Left ventricle myocardium inferior (tissue), 1 donor: ENCODE measurements around the gene ATP6V0D1. TPM values are rescaled to one million over a fixed set of nuclear protein-coding genes. Genes with fewer than 3 reads are reported as not detected.

Experiments used
- DNase-seq: peaks from one replicate; pipeline ENCODE4 v3.0.0-alpha.2; 2020
- H3K27ac ChIP-seq: fragments of 200-600 bp; replicated peaks from 2 replicates; pipeline ENCODE4 v1.8.0; 2021
- H3K27me3 ChIP-seq: fragments of 200-600 bp; 2 replicates; pipeline ENCODE4 v1.8.0; 2021; ENCODE audit warnings: low read depth
- H3K36me3 ChIP-seq: fragments of 200-600 bp; 2 replicates; pipeline ENCODE4 v1.8.0; 2021
- H3K4me1 ChIP-seq: fragments of 200-600 bp; 2 replicates; pipeline ENCODE4 v1.8.0; 2021
- H3K4me3 ChIP-seq: fragments of 200-600 bp; 2 replicates; pipeline ENCODE4 v1.8.0; 2021; ENCODE audit warnings: mild to moderate bottlenecking, moderate library complexity
- H3K9me3 ChIP-seq: fragments of 200-600 bp; replicated peaks from 2 replicates; pipeline ENCODE4 v1.8.0; 2021
- intact Hi-C: fragments of 100-400 bp; cut with micrococcal nuclease; formaldehyde crosslinking; loops from one replicate; pipeline ENCODE4 v1.11.0; 2022
- total RNA-seq: library from RNA; stranded (reverse); fragmentation: NEBNext Ultra II Directional; extraction: Animal tissue kit (Norgen Biotek cat#: 25700); gene quantifications from one replicate; pipeline ENCODE4 v1.2.1, GENCODE V29; 2021
- TF ChIP-seq, protein P1 (sequence below): fragments of 200-600 bp; IDR thresholded peaks from 2 replicates; pipeline ENCODE4 v1.8.0; 2021; ENCODE audit warnings: antibody characterized with exemption, mild to moderate bottlenecking, borderline replicate concordance
- donor health status: DM: no; HTN: yes; CAD: no; lungs with severe emphysema.

Gene ATP6V0D1
- total RNA-seq, 1 donor from 2014 or later: 65.8 TPM

DNA sequence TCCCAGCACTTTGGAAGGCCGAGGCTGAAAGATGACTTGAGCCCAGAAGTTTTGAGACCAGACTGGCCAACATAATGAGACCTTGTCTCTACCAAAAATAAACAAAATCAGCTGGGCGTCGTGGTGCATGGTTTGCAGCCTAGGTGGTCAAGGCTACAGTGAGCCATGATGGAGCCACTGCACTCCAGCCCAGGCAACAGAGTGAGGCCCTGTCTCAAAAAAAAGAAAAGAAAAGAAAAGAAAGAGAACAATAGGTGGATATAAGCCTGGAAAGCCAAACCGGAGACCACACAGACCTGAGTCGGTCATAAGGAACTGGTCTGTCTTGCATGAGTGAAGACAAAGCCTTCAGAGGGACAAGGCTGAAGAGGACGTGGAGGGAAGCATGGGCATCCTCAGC is 14.4 kb downstream of the ATP6V0D1 start:
- DNase-seq: no peak
- Histone ChIP-seq H3K36me3 (no peaks in the 10 kb centered on the region), H3K27ac (no peak overlapping the region), H3K4me3 (no peak overlapping the region), H3K9me3 (no peaks in the 10 kb centered on the region), H3K27me3 (no peaks in the 10 kb centered on the region), H3K4me1 (peaks cover 87% of the 10 kb centered on the region)
- TF ChIP-seq, protein P1, sequence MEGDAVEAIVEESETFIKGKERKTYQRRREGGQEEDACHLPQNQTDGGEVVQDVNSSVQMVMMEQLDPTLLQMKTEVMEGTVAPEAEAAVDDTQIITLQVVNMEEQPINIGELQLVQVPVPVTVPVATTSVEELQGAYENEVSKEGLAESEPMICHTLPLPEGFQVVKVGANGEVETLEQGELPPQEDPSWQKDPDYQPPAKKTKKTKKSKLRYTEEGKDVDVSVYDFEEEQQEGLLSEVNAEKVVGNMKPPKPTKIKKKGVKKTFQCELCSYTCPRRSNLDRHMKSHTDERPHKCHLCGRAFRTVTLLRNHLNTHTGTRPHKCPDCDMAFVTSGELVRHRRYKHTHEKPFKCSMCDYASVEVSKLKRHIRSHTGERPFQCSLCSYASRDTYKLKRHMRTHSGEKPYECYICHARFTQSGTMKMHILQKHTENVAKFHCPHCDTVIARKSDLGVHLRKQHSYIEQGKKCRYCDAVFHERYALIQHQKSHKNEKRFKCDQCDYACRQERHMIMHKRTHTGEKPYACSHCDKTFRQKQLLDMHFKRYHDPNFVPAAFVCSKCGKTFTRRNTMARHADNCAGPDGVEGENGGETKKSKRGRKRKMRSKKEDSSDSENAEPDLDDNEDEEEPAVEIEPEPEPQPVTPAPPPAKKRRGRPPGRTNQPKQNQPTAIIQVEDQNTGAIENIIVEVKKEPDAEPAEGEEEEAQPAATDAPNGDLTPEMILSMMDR: no peak
- intact Hi-C loops: no loop called here

DNA sequence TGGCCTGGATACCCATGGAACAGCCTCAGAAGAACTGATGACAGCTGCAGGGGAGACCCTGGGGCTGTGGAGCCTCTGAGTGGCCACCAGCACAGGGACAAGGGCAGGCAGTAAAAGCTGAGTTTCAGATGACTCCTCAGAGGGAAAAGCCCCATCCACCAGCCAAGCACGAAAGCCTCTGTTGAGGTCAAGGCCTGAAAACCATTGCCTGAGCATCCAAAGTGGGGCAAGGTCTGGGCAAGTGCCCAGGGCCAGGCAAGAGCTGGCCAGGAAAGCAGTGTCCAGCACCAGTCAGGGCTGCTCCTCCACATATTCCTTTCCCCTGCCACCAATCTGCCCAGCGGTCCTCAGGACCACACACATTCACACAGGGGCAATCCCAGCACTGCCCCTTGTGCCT is 16.4 kb downstream of the ATP6V0D1 start:
- intact Hi-C loops: no loop called here
- DNase-seq: no peak
- Histone ChIP-seq H3K36me3 (no peaks in the 10 kb centered on the region), H3K4me1 (peaks cover 87% of the 10 kb centered on the region), H3K27me3 (no peaks in the 10 kb centered on the region), H3K9me3 (no peaks in the 10 kb centered on the region), H3K4me3 (no peak overlapping the region), H3K27ac (no peak overlapping the region)
- TF ChIP-seq, protein P1: no peak

GRCh38 chr16:67463691-67464090 is 17.3 kb downstream of the ATP6V0D1 start:
- intact Hi-C loops: no loop called here
- H3K27ac ChIP-seq: no peak overlapping the region
- no peak overlapping the region for H3K4me3 ChIP-seq
- peaks cover 87% of the 10 kb centered on the region for H3K4me1 ChIP-seq
- no peaks in the 10 kb centered on the region for H3K9me3 ChIP-seq
- TF ChIP-seq, protein P1: no peak
- no peaks in the 10 kb centered on the region for H3K36me3 ChIP-seq
- no peak for DNase-seq
- no peaks in the 10 kb centered on the region for H3K27me3 ChIP-seq

DNA sequence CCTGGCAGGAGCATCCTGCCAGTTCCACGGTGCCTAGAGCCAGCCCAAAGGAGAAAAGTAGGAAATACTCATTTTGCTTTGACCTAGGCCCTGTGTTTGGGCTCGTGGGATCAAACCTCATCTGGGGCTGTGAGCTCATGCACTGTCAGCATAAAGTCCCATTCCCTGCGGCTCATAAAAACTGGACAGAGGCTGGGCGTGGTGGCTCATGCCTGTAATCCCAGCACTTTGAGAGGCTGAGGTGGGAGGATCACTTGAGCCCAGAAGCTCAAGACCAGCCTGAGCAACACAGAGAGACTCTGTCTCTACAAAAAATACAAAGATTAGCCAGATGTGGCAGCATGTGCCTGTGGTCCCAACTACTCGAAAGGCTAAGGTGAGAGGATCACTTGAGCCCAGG is 17.9 kb downstream of the ATP6V0D1 start:
- Histone ChIP-seq H3K27ac (no peak overlapping the region), H3K36me3 (no peaks in the 10 kb centered on the region), H3K4me1 (peaks cover 87% of the 10 kb centered on the region), H3K4me3 (no peak overlapping the region), H3K27me3 (no peaks in the 10 kb centered on the region), H3K9me3 (no peaks in the 10 kb centered on the region)
- DNase-seq: no peak
- TF ChIP-seq, protein P1: no peak
- intact Hi-C loops: no loop called here

DNA sequence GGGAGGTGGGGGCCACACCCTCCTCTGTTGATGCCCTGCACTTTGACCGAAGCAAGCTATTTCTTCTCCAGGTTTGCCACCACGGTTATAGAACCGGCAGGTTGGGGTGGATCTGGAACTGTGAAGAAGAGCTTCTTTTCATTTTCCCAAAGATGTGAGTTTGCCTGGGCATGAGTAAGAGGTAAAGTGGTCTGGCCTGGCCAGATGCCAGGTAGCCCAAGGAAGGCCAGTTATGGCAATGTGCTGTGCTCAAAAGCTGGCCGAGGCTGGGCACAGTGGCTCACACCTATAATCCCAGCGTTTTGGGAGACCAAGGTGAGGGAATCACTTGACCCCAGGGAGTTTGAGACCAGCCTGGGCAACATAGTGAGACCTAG is 18.7 kb downstream of the ATP6V0D1 start:
- Histone ChIP-seq H3K4me1 (peaks cover 87% of the 10 kb centered on the region), H3K27me3 (no peaks in the 10 kb centered on the region), H3K9me3 (no peaks in the 10 kb centered on the region), H3K27ac (peak overlapping the region; percentile 83), H3K4me3 (no peak overlapping the region), H3K36me3 (no peaks in the 10 kb centered on the region)
- DNase-seq: no peak
- TF ChIP-seq, protein P1: no peak
- intact Hi-C loops: no loop called here

GRCh38 chr16:67461600-67462278 is 19.2 kb downstream of the ATP6V0D1 start:
- no peak for DNase-seq

More at GRCh38 chr16:67461600-67462278, 19.2 kb downstream of the ATP6V0D1 start:
- H3K4me3 ChIP-seq: no peak overlapping the region
- no peaks in the 10 kb centered on the region for H3K27me3 ChIP-seq
- intact Hi-C loops: no loop called here
- no peaks in the 10 kb centered on the region for H3K9me3 ChIP-seq
- H3K36me3 ChIP-seq: no peaks in the 10 kb centered on the region
- H3K27ac ChIP-seq: peak overlapping the region; percentile 83
- H3K4me1 ChIP-seq: peaks cover 93% of the 10 kb centered on the region
- TF ChIP-seq, protein P1: no peak
